Measurements from ENCODE around the gene SMCO2.

The SMCO2 gene

DNA sequence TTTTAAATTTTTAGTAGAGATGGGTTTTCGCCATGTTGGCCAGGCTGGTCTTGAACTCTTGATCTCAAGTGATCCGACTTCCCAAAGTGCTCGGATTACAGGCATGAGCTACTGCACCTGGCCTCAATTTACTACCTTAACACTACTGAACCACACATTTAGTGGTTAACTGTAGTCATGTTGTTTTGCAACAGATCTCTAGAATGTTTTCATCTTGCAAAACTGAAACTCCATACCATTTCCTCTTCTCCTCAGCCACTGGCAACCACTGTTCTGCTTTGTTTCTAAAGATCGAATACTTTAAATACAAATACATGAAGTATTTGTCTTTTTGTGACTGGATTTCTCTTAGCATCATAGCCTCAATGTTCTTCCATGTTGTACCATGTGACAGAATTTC is 15.4 kb upstream of the SMCO2 start:
- Histone ChIP-seq H2BK120ac (ENCODE audit: low read depth, low read length) (no peak overlapping the region), H3K4ac (ENCODE audit: low read depth, low read length) (no peak overlapping the region), H3K4me2 (ENCODE audit: low read length) (no peak overlapping the region), H3K4me1 (ENCODE audit: control insufficient read depth, low read depth, low read length) (no peaks in the 10 kb centered on the region), H3K27ac (ENCODE audit: low read depth, low read length) (no peak overlapping the region), H3K4me3 (ENCODE audit: low read length) (no peak overlapping the region), H3K18ac (ENCODE audit: low read length) (no peak overlapping the region), H3K56ac (ENCODE audit: low read length) (no peak overlapping the region), H3K36me3 (ENCODE audit: control insufficient read depth, insufficient read depth, low read length) (no peaks in the 10 kb centered on the region), H4K8ac (ENCODE audit: low read depth, low read length) (no peak overlapping the region), H3K9ac (ENCODE audit: low read length) (no peak overlapping the region), H2BK15ac (replicated peaks; ENCODE audit: low read depth) (no peak overlapping the region), H3K23ac (ENCODE audit: low read length) (no peak overlapping the region), H3K79me2 (ENCODE audit: control insufficient read depth, insufficient read depth, low read length) (no peaks in the 10 kb centered on the region), H4K5ac (ENCODE audit: low read length) (no peak overlapping the region), H3K79me1 (ENCODE audit: low read length) (no peaks in the 10 kb centered on the region), H3K27me3 (ENCODE audit: insufficient read depth, low read length, poor library complexity) (no peaks in the 10 kb centered on the region), H2BK5ac (ENCODE audit: low read length) (no peak overlapping the region), H2AK5ac (ENCODE audit: low read length) (no peak overlapping the region)
- DNase-seq = no peak
- no CpG with 5 or more reads among the region's 4 CpGs for WGBS (ENCODE audit: extremely low coverage, insufficient coverage, low lambda C conversion rate)

DNA sequence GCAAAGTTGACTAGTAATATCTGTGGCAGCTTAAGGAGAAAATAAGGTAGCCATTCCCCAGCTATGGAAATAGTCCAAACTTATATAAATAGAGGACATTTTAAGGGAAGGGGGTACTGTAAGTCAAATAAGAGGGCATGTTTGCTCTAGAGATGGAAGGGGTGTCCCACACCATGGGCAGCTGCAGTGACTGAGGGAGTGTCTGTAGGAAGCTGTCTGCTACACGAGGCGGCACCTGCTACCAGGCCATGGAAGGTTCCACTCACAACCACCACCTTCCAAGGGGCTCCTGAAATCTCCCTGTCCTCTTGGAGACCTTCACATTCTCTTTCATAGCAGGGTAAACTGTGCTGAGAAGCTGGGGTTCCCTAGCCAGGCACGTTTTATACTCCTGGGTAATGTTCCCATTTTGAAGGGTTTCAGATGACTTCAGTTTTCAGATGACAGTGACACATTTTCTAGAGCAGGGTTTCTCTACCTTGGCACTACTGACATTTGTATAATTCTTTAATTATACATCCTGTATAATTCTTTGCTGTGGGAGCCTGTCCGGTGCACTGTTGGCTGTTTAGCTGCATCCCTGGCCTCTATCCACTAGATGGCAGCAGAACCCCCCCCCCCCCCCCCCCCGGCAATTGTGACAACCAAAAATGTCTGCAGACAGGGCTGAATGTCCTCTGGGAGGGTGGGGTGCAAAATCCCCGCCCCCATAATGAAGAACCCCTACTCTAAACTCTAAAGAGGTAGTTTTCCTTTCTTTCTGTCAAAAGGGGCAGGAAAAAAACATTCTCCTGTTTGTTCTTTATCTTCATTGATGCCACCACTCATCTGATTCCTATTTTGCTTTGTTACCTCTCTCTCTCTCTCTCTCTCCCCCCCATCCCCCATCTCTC is 11.6 kb upstream of the SMCO2 start:
- no peak overlapping the region for H2BK15ac ChIP-seq (replicated peaks; ENCODE audit: low read depth)
- H4K8ac ChIP-seq (ENCODE audit: low read depth, low read length) = no peak overlapping the region
- no peak overlapping the region for H3K4ac ChIP-seq (ENCODE audit: low read depth, low read length)
- H3K27me3 ChIP-seq (ENCODE audit: insufficient read depth, low read length, poor library complexity) = no peaks in the 10 kb centered on the region
- no peak for DNase-seq
- no peak overlapping the region for H2BK5ac ChIP-seq (ENCODE audit: low read length)
- no peak overlapping the region for H3K18ac ChIP-seq (ENCODE audit: low read length)
- no peaks in the 10 kb centered on the region for H3K79me2 ChIP-seq (ENCODE audit: control insufficient read depth, insufficient read depth, low read length)
- no peak overlapping the region for H3K27ac ChIP-seq (ENCODE audit: low read depth, low read length)
- no peaks in the 10 kb centered on the region for H3K4me1 ChIP-seq (ENCODE audit: control insufficient read depth, low read depth, low read length)
- no CpG with 5 or more reads among the region's 6 CpGs for WGBS (ENCODE audit: extremely low coverage, insufficient coverage, low lambda C conversion rate)
- no peak overlapping the region for H3K9ac ChIP-seq (ENCODE audit: low read length)
- H3K4me2 ChIP-seq (ENCODE audit: low read length) = no peak overlapping the region
- H3K4me3 ChIP-seq (ENCODE audit: low read length) = no peak overlapping the region
- no peak overlapping the region for H3K56ac ChIP-seq (ENCODE audit: low read length)
- no peaks in the 10 kb centered on the region for H3K79me1 ChIP-seq (ENCODE audit: low read length)
- H2BK120ac ChIP-seq (ENCODE audit: low read depth, low read length) = no peak overlapping the region
- no peak overlapping the region for H4K5ac ChIP-seq (ENCODE audit: low read length)
- no peak overlapping the region for H3K23ac ChIP-seq (ENCODE audit: low read length)
- no peak overlapping the region for H2AK5ac ChIP-seq (ENCODE audit: low read length)
- no peaks in the 10 kb centered on the region for H3K36me3 ChIP-seq (ENCODE audit: control insufficient read depth, insufficient read depth, low read length)

DNA sequence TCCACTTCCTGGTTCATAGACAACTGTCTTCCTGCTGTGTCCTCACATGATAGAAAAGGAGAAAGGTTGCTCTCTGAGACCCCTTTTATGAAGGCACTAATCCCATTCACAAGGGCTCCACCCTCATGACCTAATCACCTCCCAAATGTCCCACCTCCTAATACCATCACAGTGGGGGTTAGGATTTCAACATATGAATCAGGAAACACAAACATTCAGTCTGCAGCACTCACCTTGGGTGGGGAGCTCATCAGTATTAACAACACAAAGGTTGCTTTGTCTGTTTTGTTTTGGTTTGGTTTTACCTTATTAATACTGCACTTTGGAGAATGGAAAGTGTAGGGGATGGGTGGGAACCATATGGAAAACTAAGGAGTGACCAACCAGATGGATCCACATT is 10.5 kb upstream of the SMCO2 start:
- H3K4ac ChIP-seq (ENCODE audit: low read depth, low read length) = no peak overlapping the region
- DNase-seq = peak; percentile 76
- no peak overlapping the region for H3K4me3 ChIP-seq (ENCODE audit: low read length)
- H3K9ac ChIP-seq (ENCODE audit: low read length) = no peak overlapping the region
- no peak overlapping the region for H3K23ac ChIP-seq (ENCODE audit: low read length)
- no peak overlapping the region for H2BK120ac ChIP-seq (ENCODE audit: low read depth, low read length)
- H4K5ac ChIP-seq (ENCODE audit: low read length) = no peak overlapping the region
- no peaks in the 10 kb centered on the region for H3K4me1 ChIP-seq (ENCODE audit: control insufficient read depth, low read depth, low read length)
- no peak overlapping the region for H3K4me2 ChIP-seq (ENCODE audit: low read length)
- no peak overlapping the region for H2BK15ac ChIP-seq (replicated peaks; ENCODE audit: low read depth)
- no peak overlapping the region for H3K56ac ChIP-seq (ENCODE audit: low read length)
- H3K18ac ChIP-seq (ENCODE audit: low read length) = no peak overlapping the region
- H2AK5ac ChIP-seq (ENCODE audit: low read length) = no peak overlapping the region
- H3K36me3 ChIP-seq (ENCODE audit: control insufficient read depth, insufficient read depth, low read length) = no peaks in the 10 kb centered on the region
- H3K27me3 ChIP-seq (ENCODE audit: insufficient read depth, low read length, poor library complexity) = no peaks in the 10 kb centered on the region
- H3K79me2 ChIP-seq (ENCODE audit: control insufficient read depth, insufficient read depth, low read length) = no peaks in the 10 kb centered on the region
- H4K8ac ChIP-seq (ENCODE audit: low read depth, low read length) = no peak overlapping the region
- H2BK5ac ChIP-seq (ENCODE audit: low read length) = no peak overlapping the region
- no peaks in the 10 kb centered on the region for H3K79me1 ChIP-seq (ENCODE audit: low read length)
- H3K27ac ChIP-seq (ENCODE audit: low read depth, low read length) = no peak overlapping the region

DNA sequence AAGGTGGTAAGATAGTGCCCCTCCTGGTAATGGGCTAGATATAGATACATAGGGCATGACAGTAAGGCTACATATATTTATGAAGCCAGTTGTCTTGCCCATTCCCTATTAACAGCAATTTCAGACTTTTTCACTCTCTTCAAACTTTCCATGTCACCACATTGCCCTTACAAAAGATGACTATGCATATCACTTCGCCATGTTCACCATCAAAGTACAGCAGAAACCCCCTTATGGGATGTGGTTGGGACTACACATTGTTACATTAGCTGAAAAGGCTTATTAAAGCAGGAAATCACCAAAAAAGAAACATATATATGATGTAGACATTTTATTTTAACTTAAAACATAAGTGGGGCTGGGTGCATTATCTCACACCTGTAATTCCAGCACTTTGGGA is 9.8 kb upstream of the SMCO2 start:
- no CpG with 5 or more reads among the region's 1 CpG for WGBS (ENCODE audit: extremely low coverage, insufficient coverage, low lambda C conversion rate)
- Histone ChIP-seq H4K5ac (ENCODE audit: low read length) (no peak overlapping the region), H3K4me1 (ENCODE audit: control insufficient read depth, low read depth, low read length) (no peaks in the 10 kb centered on the region), H3K23ac (ENCODE audit: low read length) (no peak overlapping the region), H3K56ac (ENCODE audit: low read length) (no peak overlapping the region), H2AK5ac (ENCODE audit: low read length) (no peak overlapping the region), H3K79me1 (ENCODE audit: low read length) (no peaks in the 10 kb centered on the region), H3K36me3 (ENCODE audit: control insufficient read depth, insufficient read depth, low read length) (no peaks in the 10 kb centered on the region), H3K27me3 (ENCODE audit: insufficient read depth, low read length, poor library complexity) (no peaks in the 10 kb centered on the region), H4K8ac (ENCODE audit: low read depth, low read length) (no peak overlapping the region), H3K79me2 (ENCODE audit: control insufficient read depth, insufficient read depth, low read length) (no peaks in the 10 kb centered on the region), H3K4me3 (ENCODE audit: low read length) (no peak overlapping the region), H3K9ac (ENCODE audit: low read length) (no peak overlapping the region), H3K18ac (ENCODE audit: low read length) (no peak overlapping the region), H2BK15ac (replicated peaks; ENCODE audit: low read depth) (no peak overlapping the region), H3K4me2 (ENCODE audit: low read length) (no peak overlapping the region), H2BK5ac (ENCODE audit: low read length) (no peak overlapping the region), H2BK120ac (ENCODE audit: low read depth, low read length) (no peak overlapping the region), H3K27ac (ENCODE audit: low read depth, low read length) (no peak overlapping the region), H3K4ac (ENCODE audit: low read depth, low read length) (no peak overlapping the region)
- no peak for DNase-seq

DNA sequence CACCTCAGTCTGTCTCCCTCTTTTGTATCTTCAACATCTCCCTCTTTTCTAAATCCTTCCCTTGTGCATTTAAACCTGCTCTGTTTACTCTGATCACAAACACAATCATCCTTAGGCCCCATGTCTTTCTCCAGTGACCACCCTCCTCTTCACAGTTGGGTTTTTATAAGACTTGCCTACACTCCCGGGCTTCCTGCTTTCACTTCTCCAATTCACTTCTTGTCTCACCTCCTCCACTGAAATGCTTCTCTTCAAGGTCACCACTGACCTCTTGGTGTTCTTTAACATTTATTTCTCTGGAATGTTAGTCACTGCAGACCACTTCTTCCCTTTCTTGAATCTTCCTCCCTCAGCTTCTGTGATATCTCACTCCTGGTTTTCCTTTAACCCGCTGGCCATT is 8.7 kb upstream of the SMCO2 start:
- Histone ChIP-seq H2BK15ac (replicated peaks; ENCODE audit: low read depth) (no peak overlapping the region), H3K27me3 (ENCODE audit: insufficient read depth, low read length, poor library complexity) (no peaks in the 10 kb centered on the region), H3K18ac (ENCODE audit: low read length) (no peak overlapping the region), H3K79me1 (ENCODE audit: low read length) (no peaks in the 10 kb centered on the region), H3K4ac (ENCODE audit: low read depth, low read length) (no peak overlapping the region), H3K9ac (ENCODE audit: low read length) (no peak overlapping the region), H2AK5ac (ENCODE audit: low read length) (no peak overlapping the region), H3K79me2 (ENCODE audit: control insufficient read depth, insufficient read depth, low read length) (no peaks in the 10 kb centered on the region), H4K5ac (ENCODE audit: low read length) (no peak overlapping the region), H3K56ac (ENCODE audit: low read length) (no peak overlapping the region), H3K4me3 (ENCODE audit: low read length) (no peak overlapping the region), H3K27ac (ENCODE audit: low read depth, low read length) (no peak overlapping the region), H2BK120ac (ENCODE audit: low read depth, low read length) (no peak overlapping the region), H3K4me2 (ENCODE audit: low read length) (no peak overlapping the region), H3K4me1 (ENCODE audit: control insufficient read depth, low read depth, low read length) (no peaks in the 10 kb centered on the region), H3K23ac (ENCODE audit: low read length) (no peak overlapping the region), H4K8ac (ENCODE audit: low read depth, low read length) (no peak overlapping the region), H2BK5ac (ENCODE audit: low read length) (no peak overlapping the region), H3K36me3 (ENCODE audit: control insufficient read depth, insufficient read depth, low read length) (no peaks in the 10 kb centered on the region)
- WGBS (ENCODE audit: extremely low coverage, insufficient coverage, low lambda C conversion rate) = no CpG with 5 or more reads among the region's 2 CpGs
- no peak for DNase-seq

DNA sequence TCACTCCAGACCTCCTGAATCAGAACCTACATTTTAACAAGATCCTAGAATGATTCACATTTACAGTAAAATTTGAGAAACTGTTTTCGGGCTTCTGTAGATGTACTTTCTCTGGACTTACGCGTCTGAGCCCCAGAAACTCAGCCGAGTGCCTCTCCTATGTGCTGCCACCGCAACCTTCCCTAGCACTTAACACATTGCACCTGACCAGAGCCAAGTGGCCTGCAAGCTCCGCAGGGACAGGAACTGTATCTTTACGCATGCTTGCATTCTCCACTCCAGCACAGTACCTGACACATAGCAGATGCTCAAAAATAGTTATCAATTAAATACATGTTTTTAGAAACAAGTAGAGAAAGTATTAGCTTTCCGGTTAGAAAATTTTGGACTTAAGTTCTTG is 1.2 kb downstream of the SMCO2 start:
- H4K5ac ChIP-seq (ENCODE audit: low read length) = no peak overlapping the region
- H3K18ac ChIP-seq (ENCODE audit: low read length) = no peak overlapping the region
- H3K23ac ChIP-seq (ENCODE audit: low read length) = no peak overlapping the region
- no peaks in the 10 kb centered on the region for H3K36me3 ChIP-seq (ENCODE audit: control insufficient read depth, insufficient read depth, low read length)
- H2AK5ac ChIP-seq (ENCODE audit: low read length) = no peak overlapping the region
- no peaks in the 10 kb centered on the region for H3K27me3 ChIP-seq (ENCODE audit: insufficient read depth, low read length, poor library complexity)
- no peaks in the 10 kb centered on the region for H3K4me1 ChIP-seq (ENCODE audit: control insufficient read depth, low read depth, low read length)
- no peak overlapping the region for H3K56ac ChIP-seq (ENCODE audit: low read length)
- H4K8ac ChIP-seq (ENCODE audit: low read depth, low read length) = no peak overlapping the region
- no peaks in the 10 kb centered on the region for H3K79me2 ChIP-seq (ENCODE audit: control insufficient read depth, insufficient read depth, low read length)
- no peak overlapping the region for H3K4me2 ChIP-seq (ENCODE audit: low read length)
- no CpG with 5 or more reads among the region's 8 CpGs for WGBS (ENCODE audit: extremely low coverage, insufficient coverage, low lambda C conversion rate)
- no peak overlapping the region for H2BK5ac ChIP-seq (ENCODE audit: low read length)
- no peak overlapping the region for H3K4ac ChIP-seq (ENCODE audit: low read depth, low read length)
- H3K79me1 ChIP-seq (ENCODE audit: low read length) = no peaks in the 10 kb centered on the region
- H2BK15ac ChIP-seq (replicated peaks; ENCODE audit: low read depth) = no peak overlapping the region
- no peak overlapping the region for H3K9ac ChIP-seq (ENCODE audit: low read length)
- H3K4me3 ChIP-seq (ENCODE audit: low read length) = no peak overlapping the region
- no peak overlapping the region for H3K27ac ChIP-seq (ENCODE audit: low read depth, low read length)
- DNase-seq = no peak
- H2BK120ac ChIP-seq (ENCODE audit: low read depth, low read length) = no peak overlapping the region
